A549 (cell line): Measurements from ENCODE around the gene CMIP. TPM values are rescaled to one million over a fixed set of nuclear protein-coding genes. Genes with fewer than 3 reads are reported as not detected.

Experiments used
- ATAC-seq, 2 experiments: fragments of 200-7000 bp in 1 of 2; fragments of >200 bp in 1 of 2; cut with Nextera tagmentation in 1 of 2; cut with Tn5 transposase in 1 of 2; 3 replicates each; pipeline versions ENCODE4 v1.8.0 to v1.9.1; 2018 to 2020; ENCODE audit warnings: mild to moderate bottlenecking in 1 of 2, moderate library complexity in 1 of 2
- CTCF ChIA-PET: fragments of 300-600 bp; sonication (Branson Sonifier 250); formaldehyde crosslinking; extraction: SDS; loops from one replicate; lab custom pipeline; 2021; ENCODE audit warnings: antibody characterized with exemption, inconsistent platforms; lab: Yijun Ruan, JAX
- POLR2A ChIA-PET: fragments of 350-600 bp; formaldehyde crosslinking; extraction: SDS; loops from one replicate; lab custom pipeline; 2021; ENCODE audit warnings: antibody characterized with exemption, inconsistent platforms; lab: Yijun Ruan, JAX
- DNase-seq, 2 experiments: peaks; one replicate each; pipeline versions ENCODE4 v3.0.0 to v3.0.0-alpha.2; 2011 to 2016; ENCODE audit warnings: low read depth in 1 of 2, low spot score in 1 of 2
- FAIRE-seq: peaks from 2 replicates; lab custom pipeline; 2011; peaks lifted over from hg19 to GRCh38; lab: Jason Lieb, UNC
- H3K27ac ChIP-seq, 2 experiments: fragments of >200 bp; sonication (Bioruptor Twin); formaldehyde crosslinking; 3 replicates each; pipeline ENCODE4 v1.5.1; 2016 to 2017
- H3K4me1 ChIP-seq: fragments of >200 bp; sonication (Bioruptor Twin); formaldehyde crosslinking; 3 replicates; pipeline ENCODE4 v1.6.1; 2016
- H3K4me2 ChIP-seq: fragments of >200 bp; sonication (Bioruptor Twin); formaldehyde crosslinking; 3 replicates; pipeline ENCODE4 v1.6.1; 2016
- H3K4me3 ChIP-seq: fragments of >200 bp; sonication (Bioruptor Twin); formaldehyde crosslinking; 3 replicates; pipeline ENCODE4 v1.5.1; 2016
- H3K9me3 ChIP-seq: fragments of >200 bp; sonication (Bioruptor Twin); formaldehyde crosslinking; 3 replicates; pipeline ENCODE4 v1.6.1; 2016
- BHLHE40 ChIP-seq: IDR thresholded peaks from 2 replicates; pipeline ENCODE4 v1.6.1; 2012; ENCODE audit warnings: low read depth, low read length, inconsistent platforms
- CHD2 ChIP-seq: fragments of 150-350 bp; IDR thresholded peaks from 2 replicates; pipeline ENCODE4 v1.6.1; 2014; ENCODE audit warnings: low read length; ENCODE audit not compliant: partially characterized antibody
- CHD4 ChIP-seq: fragments of 200-600 bp; sonication (generic); IDR thresholded peaks from 2 replicates; pipeline ENCODE4 v1.6.1; 2016; ENCODE audit warnings: antibody characterized with exemption, mild to moderate bottlenecking, borderline replicate concordance
- EHMT2 ChIP-seq: fragments of 200-600 bp; sonication (generic); IDR thresholded peaks from 2 replicates; pipeline ENCODE4 v1.6.1; 2016; ENCODE audit warnings: antibody characterized with exemption, low read depth, mild to moderate bottlenecking, moderate library complexity
- FOSB ChIP-seq: fragments of 250-450 bp; sonication (Bioruptor Pico); IDR thresholded peaks from 2 replicates; pipeline ENCODE4 v1.5.0; 2020; ENCODE audit warnings: mild to moderate bottlenecking, moderate library complexity
- FOSL2 ChIP-seq, 2 experiments: fragments of 450-650 bp in 1 of 2; fragments of >200 bp in 1 of 2; sonication (Bioruptor Twin) in 1 of 2; formaldehyde crosslinking; IDR thresholded peaks; 2 replicates each; pipeline versions ENCODE4 v1.5.0 to v1.6.1; 2016 to 2020; ENCODE audit warnings: mild to moderate bottlenecking in 1 of 2, moderate library complexity in 1 of 2
- FOXS1 ChIP-seq: fragments of 250-450 bp; sonication (Bioruptor Pico); IDR thresholded peaks from 2 replicates; pipeline ENCODE4 v1.5.0; 2020; ENCODE audit warnings: mild to moderate bottlenecking, moderate library complexity
- MAZ ChIP-seq: fragments of 150-350 bp; IDR thresholded peaks from 2 replicates; pipeline ENCODE4 v1.6.1; 2014; ENCODE audit warnings: antibody characterized with exemption, low read depth, low read length, borderline replicate concordance
- MYC ChIP-seq: IDR thresholded peaks from 2 replicates; pipeline ENCODE4 v1.6.1; 2012; ENCODE audit warnings: mild to moderate bottlenecking, inconsistent platforms, low read length, improper control_type of control experiment, borderline replicate concordance
- NPAS2 ChIP-seq: fragments of 250-450 bp; sonication (Bioruptor Pico); IDR thresholded peaks from 2 replicates; pipeline ENCODE4 v1.8.0; 2022; ENCODE audit warnings: mild to moderate bottlenecking, moderate library complexity, borderline replicate concordance
- NR3C1 ChIP-seq: fragments of >200 bp; sonication (Bioruptor Twin); formaldehyde crosslinking; IDR thresholded peaks from 3 replicates; pipeline ENCODE4 v1.6.1; 2017
- PHF8 ChIP-seq: fragments of 200-600 bp; sonication (generic); IDR thresholded peaks from 2 replicates; pipeline ENCODE4 v1.6.1; 2016; ENCODE audit warnings: low read depth, mild to moderate bottlenecking, antibody characterized with exemption, moderate library complexity, borderline replicate concordance
- POLR2A ChIP-seq: IDR thresholded peaks from 2 replicates; pipeline ENCODE4 v1.6.1; 2012; ENCODE audit warnings: mild to moderate bottlenecking, low read length
- POLR2AphosphoS2 ChIP-seq: conservative IDR thresholded peaks from 2 replicates; pipeline ENCODE4 v1.6.1; 2012; ENCODE audit warnings: low read length, improper control_type of control experiment, inconsistent platforms
- RFX5 ChIP-seq: fragments of 450-650 bp; IDR thresholded peaks from 2 replicates; pipeline ENCODE4 v1.7.1; 2014; ENCODE audit warnings: antibody characterized with exemption, mild to moderate bottlenecking, moderate library complexity
- SREBF2 ChIP-seq: fragments of 450-650 bp; IDR thresholded peaks from 2 replicates; pipeline ENCODE4 v1.6.1; 2014; ENCODE audit warnings: mild to moderate bottlenecking, moderate library complexity
- TFCP2L1 ChIP-seq: fragments of 250-450 bp; sonication (Bioruptor Pico); IDR thresholded peaks from 2 replicates; pipeline ENCODE4 v1.5.0; 2021; ENCODE audit warnings: mild to moderate bottlenecking
- TP53 ChIP-seq: fragments of 250-450 bp; sonication (Bioruptor Pico); IDR thresholded peaks from 2 replicates; pipeline ENCODE4 v1.5.0; 2021; ENCODE audit warnings: mild to moderate bottlenecking, moderate library complexity
- ZC3H11A ChIP-seq: fragments of 450-650 bp; IDR thresholded peaks from 2 replicates; pipeline ENCODE4 v1.6.1; 2014; ENCODE audit warnings: antibody characterized with exemption, mild to moderate bottlenecking
- WGBS: methylation state at CpG from one replicate; pipeline ENCODE4 v1.1.6; 2017; ENCODE audit errors: missing lambda C conversion rate; 5-methylcytosine and 5-hydroxymethylcytosine counted together
- polyA plus RNA-seq, 4 experiments: library from polyadenylated mRNA; depleted of rRNA in 3 of 4; stranded (reverse); fragments of >200 nt; fragmentation: RNase III in 1 of 4; extraction: RNeasy Plus Mini Kit Qiagen cat#74134 plus additional on column Dnase treatment in 1 of 4; gene quantifications; 2 replicates in 3 of 4; 3 replicates in 1 of 4; pipeline ENCODE4 v1.2.3, GENCODE V29; 2011 to 2017
- TF ChIP-seq, protein P1 (sequence below): fragments of 250-450 bp; sonication (Bioruptor Pico); IDR thresholded peaks from 2 replicates; pipeline ENCODE4 v1.5.0; 2021; ENCODE audit warnings: mild to moderate bottlenecking, moderate library complexity, borderline replicate concordance
- TF ChIP-seq, protein P2 (sequence below): fragments of 450-650 bp; IDR thresholded peaks from 2 replicates; pipeline ENCODE4 v1.6.1; 2014; ENCODE audit warnings: antibody characterized with exemption
- TF ChIP-seq, protein P3 (sequence below): IDR thresholded peaks from 2 replicates; pipeline ENCODE4 v1.6.1; 2012
- TF ChIP-seq, protein P4 (sequence below): fragments of >200 bp; sonication (Bioruptor Twin); formaldehyde crosslinking; IDR thresholded peaks from 2 replicates; pipeline ENCODE4 v1.6.1; 2016
- TF ChIP-seq, protein P5 (sequence below): IDR thresholded peaks from 2 replicates; pipeline ENCODE4 v1.6.1; 2012
- TF ChIP-seq, protein P6 (sequence below): fragments of 150-350 bp; IDR thresholded peaks from 2 replicates; pipeline ENCODE4 v1.6.1; 2014; ENCODE audit warnings: low read depth, mild to moderate bottlenecking, low read length
- TF ChIP-seq, protein P7 (sequence below): fragments of >200 bp; sonication (Bioruptor Twin); formaldehyde crosslinking; IDR thresholded peaks from 3 replicates; pipeline ENCODE4 v1.6.1; 2016

The CMIP gene
- polyA plus RNA-seq, 2 of the 4 experiments (the other 2 are of a cell fraction) = 21.6 to 125 TPM

DNA sequence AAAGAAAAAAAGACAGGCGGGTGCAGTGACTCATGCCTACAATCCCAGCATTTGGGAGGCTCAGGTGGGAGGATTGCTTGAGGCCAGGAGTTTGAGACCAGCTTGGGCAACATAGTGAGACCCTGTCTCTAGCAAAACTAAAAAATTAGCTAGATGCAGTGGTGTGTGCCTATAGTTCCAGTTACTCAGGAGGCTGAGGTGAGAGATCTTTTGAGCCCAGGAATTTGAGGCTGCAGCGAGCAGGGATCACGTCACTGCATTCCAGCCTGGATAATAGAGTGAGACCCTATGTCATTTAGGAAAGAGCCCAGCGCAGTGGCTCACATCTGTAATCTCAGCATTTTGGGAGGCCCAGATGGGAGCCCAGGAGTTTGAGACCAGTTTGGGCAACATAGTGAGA, 126.6 kb downstream of the CMIP start:
- TF ChIP-seq, protein P1, sequence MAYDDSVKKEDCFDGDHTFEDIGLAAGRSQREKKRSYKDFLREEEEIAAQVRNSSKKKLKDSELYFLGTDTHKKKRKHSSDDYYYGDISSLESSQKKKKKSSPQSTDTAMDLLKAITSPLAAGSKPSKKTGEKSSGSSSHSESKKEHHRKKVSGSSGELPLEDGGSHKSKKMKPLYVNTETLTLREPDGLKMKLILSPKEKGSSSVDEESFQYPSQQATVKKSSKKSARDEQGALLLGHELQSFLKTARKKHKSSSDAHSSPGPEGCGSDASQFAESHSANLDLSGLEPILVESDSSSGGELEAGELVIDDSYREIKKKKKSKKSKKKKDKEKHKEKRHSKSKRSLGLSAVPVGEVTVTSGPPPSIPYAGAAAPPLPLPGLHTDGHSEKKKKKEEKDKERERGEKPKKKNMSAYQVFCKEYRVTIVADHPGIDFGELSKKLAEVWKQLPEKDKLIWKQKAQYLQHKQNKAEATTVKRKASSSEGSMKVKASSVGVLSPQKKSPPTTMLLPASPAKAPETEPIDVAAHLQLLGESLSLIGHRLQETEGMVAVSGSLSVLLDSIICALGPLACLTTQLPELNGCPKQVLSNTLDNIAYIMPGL = no peak
- TF ChIP-seq NR3C1 (no peak), BHLHE40 (no peak), SREBF2 (no peak), FOSB (CRISPR knock-in tag) (no peak), PHF8 (no peak), POLR2AphosphoS2 (no peak), TP53 (CRISPR knock-in tag) (no peak), EHMT2 (no peak), FOXS1 (CRISPR knock-in tag) (no peak), CHD4 (no peak), RFX5 (no peak), MAZ (no peak)
- TF ChIP-seq, protein P2, sequence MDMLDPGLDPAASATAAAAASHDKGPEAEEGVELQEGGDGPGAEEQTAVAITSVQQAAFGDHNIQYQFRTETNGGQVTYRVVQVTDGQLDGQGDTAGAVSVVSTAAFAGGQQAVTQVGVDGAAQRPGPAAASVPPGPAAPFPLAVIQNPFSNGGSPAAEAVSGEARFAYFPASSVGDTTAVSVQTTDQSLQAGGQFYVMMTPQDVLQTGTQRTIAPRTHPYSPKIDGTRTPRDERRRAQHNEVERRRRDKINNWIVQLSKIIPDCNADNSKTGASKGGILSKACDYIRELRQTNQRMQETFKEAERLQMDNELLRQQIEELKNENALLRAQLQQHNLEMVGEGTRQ = no peak
- TF ChIP-seq, protein P3, sequence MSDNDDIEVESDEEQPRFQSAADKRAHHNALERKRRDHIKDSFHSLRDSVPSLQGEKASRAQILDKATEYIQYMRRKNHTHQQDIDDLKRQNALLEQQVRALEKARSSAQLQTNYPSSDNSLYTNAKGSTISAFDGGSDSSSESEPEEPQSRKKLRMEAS = no peak
- TF ChIP-seq, protein P4, sequence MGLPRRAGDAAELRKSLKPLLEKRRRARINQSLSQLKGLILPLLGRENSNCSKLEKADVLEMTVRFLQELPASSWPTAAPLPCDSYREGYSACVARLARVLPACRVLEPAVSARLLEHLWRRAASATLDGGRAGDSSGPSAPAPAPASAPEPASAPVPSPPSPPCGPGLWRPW = no peak
- H3K4me2 ChIP-seq = no peak overlapping the region
- whole genome bisulfite sequencing = 89% methylated on average over 4 of the region's 4 CpGs
- ChIA-PET CTCF (interaction anchor here (1.2 kb wide), 1 partner anchor 13 kb away, joined by 4 read pairs; no protein-coding TSS in a partner anchor), POLR2A (no interaction called here)
- H3K27ac ChIP-seq = peak overlapping the region; percentile 43 to 86; a peak in 4 of 6 replicates
- DNase-seq (no peak), FAIRE-seq (no peak), ATAC-seq (no peak)
- H3K4me3 ChIP-seq = no peak overlapping the region
- H3K4me1 ChIP-seq = peaks cover 88% of the 10 kb centered on the region
- H3K9me3 ChIP-seq = no peaks in the 10 kb centered on the region

DNA sequence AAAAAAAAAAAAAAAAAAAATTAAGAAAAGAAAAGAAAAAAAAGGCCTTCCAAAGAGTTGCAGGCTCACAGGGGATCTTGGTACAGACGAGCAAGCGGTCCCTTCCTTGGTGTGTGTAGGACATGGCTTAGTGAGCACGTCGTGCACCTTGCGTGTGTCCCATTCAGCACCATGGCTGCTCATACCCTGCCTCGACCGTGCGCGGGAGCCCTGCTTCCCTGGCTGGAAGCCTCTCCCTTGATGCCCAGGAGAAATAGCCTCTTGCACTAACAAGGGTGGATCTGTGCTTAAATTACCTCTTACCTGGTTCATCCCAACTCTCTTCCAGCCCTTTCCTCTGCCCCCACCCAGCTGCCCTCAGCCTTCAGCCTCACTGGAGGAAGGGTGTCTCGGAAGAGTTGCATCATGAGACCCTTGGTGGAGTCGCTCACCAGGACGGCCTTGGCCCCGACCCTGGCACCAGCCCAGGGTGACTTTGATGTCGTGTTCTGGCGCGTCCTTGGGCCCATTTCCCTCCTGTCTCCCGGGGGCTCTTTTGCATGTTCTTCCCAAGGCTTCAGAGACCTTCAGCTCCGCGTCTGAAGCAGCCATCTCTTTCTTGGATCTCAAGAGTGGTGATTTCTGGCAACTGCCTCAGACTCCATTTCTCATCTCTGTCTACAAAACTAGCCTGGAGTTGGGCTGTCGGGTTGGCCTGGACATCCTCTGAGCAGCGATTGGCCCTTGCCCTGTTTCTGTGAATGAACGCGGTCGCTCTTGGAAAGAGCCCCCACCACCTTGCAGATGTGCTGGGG, 127.2 kb downstream of the CMIP start:
- Histone ChIP-seq H3K27ac (peak overlapping the region; percentile 5 to 86; a peak in 3 of 6 replicates), H3K9me3 (no peaks in the 10 kb centered on the region), H3K4me2 (no peak overlapping the region), H3K4me3 (no peak overlapping the region)
- ATAC-seq (no peak), FAIRE-seq (no peak), DNase-seq (no peak)
- ChIA-PET POLR2A (no interaction called here), CTCF (interaction anchor here (1.2 kb wide), 1 partner anchor 12 kb away, joined by 4 read pairs; no protein-coding TSS in a partner anchor)
- TF ChIP-seq, protein P5, sequence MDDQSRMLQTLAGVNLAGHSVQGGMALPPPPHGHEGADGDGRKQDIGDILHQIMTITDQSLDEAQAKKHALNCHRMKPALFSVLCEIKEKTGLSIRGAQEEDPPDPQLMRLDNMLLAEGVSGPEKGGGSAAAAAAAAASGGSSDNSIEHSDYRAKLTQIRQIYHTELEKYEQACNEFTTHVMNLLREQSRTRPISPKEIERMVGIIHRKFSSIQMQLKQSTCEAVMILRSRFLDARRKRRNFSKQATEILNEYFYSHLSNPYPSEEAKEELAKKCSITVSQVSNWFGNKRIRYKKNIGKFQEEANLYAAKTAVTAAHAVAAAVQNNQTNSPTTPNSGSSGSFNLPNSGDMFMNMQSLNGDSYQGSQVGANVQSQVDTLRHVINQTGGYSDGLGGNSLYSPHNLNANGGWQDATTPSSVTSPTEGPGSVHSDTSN = no peak
- TF ChIP-seq MYC (no peak), FOSB (CRISPR knock-in tag) (no peak), ZC3H11A (no peak), TFCP2L1 (CRISPR knock-in tag) (no peak), POLR2A (no peak), CHD2 (no peak), FOSL2 (IDR thresholded peaks at IDR 0.05) (no peak), FOSL2 (CRISPR knock-in tag; IDR thresholded peaks at IDR 0.05) (no peak), NPAS2 (CRISPR knock-in tag) (no peak)
- TF ChIP-seq, protein P6, sequence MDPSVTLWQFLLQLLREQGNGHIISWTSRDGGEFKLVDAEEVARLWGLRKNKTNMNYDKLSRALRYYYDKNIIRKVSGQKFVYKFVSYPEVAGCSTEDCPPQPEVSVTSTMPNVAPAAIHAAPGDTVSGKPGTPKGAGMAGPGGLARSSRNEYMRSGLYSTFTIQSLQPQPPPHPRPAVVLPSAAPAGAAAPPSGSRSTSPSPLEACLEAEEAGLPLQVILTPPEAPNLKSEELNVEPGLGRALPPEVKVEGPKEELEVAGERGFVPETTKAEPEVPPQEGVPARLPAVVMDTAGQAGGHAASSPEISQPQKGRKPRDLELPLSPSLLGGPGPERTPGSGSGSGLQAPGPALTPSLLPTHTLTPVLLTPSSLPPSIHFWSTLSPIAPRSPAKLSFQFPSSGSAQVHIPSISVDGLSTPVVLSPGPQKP = no peak
- TF ChIP-seq, protein P7, sequence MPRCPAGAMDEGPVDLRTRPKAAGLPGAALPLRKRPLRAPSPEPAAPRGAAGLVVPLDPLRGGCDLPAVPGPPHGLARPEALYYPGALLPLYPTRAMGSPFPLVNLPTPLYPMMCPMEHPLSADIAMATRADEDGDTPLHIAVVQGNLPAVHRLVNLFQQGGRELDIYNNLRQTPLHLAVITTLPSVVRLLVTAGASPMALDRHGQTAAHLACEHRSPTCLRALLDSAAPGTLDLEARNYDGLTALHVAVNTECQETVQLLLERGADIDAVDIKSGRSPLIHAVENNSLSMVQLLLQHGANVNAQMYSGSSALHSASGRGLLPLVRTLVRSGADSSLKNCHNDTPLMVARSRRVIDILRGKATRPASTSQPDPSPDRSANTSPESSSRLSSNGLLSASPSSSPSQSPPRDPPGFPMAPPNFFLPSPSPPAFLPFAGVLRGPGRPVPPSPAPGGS = no peak
- TF ChIP-seq, all 56 proteins: peak for 0
- H3K4me1 ChIP-seq = peaks cover 88% of the 10 kb centered on the region
- WGBS = 90% methylated on average over 24 of the region's 24 CpGs
